Transverse colon (tissue), 4 donors: ENCODE data around the gene LRRC8D.

ENCODE experiments used
- EP300 ChIP-seq: sonication (generic); formaldehyde crosslinking; IDR thresholded peaks from one replicate; pipeline ENCODE4 v1.6.1; 2017; ENCODE audit warnings: antibody characterized with exemption, low read depth
- POLR2A ChIP-seq: fragments of 450-650 bp; IDR thresholded peaks from one replicate; pipeline ENCODE4 v1.6.1; 2016; ENCODE audit warnings: antibody characterized with exemption, mild to moderate bottlenecking, moderate library complexity
- POLR2AphosphoS5 ChIP-seq, 3 donors: sonication (generic); formaldehyde crosslinking; IDR thresholded peaks; one replicate each; pipeline ENCODE4 v1.6.1; 2016; ENCODE audit warnings: antibody characterized with exemption in 3 of 3
- TF ChIP-seq, protein P1 (sequence below), 5 experiments: fragments of 200-600 bp in 3 of 5; fragments of 450-650 bp in 2 of 5; sonication (generic) in 3 of 5; IDR thresholded peaks; 1 replicate in 2 of 5; 2 replicates in 3 of 5; pipeline ENCODE4 v1.5.1; 2016 to 2017; ENCODE audit warnings: antibody characterized with exemption in 5 of 5, inconsistent platforms in 3 of 5, mild to moderate bottlenecking in 2 of 5, moderate library complexity in 1 of 5

DNA sequence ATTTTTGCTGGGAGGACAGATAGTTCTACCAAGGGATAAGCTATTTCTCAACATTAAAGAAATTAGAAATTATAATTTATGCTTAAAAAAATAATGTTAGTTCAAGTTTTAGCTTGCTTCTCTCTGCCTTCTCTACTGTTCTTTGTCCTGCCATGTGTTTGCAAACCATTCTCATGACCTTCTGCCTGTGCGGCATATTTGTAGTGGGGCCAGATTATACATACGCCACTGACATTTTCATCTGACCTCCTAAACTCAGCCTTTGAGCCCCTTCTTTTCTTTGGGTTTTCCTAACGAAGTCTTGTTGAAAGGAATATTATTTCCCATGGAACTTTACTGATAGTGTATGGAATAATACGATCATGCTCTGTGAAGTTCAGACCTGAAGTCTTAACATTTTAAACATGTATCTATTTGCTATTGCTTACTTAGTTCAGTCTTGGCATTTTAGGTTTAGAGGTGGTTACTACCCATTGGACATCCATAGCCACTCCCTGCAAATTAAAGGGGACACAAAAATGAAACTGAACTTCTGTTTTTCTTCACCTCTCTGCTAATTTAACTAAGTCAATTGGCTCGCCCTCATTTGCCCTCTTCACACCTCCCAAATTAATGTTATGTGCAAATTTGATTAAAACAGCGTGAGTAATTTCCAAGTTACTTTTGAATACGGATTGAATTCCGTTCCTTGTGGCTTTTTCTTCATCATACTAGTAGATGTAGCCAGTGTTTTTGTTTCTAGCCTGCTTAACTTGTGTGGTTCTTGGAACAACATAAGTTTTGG is 15.6 kb downstream of the LRRC8D start:
- TF ChIP-seq, protein P1, sequence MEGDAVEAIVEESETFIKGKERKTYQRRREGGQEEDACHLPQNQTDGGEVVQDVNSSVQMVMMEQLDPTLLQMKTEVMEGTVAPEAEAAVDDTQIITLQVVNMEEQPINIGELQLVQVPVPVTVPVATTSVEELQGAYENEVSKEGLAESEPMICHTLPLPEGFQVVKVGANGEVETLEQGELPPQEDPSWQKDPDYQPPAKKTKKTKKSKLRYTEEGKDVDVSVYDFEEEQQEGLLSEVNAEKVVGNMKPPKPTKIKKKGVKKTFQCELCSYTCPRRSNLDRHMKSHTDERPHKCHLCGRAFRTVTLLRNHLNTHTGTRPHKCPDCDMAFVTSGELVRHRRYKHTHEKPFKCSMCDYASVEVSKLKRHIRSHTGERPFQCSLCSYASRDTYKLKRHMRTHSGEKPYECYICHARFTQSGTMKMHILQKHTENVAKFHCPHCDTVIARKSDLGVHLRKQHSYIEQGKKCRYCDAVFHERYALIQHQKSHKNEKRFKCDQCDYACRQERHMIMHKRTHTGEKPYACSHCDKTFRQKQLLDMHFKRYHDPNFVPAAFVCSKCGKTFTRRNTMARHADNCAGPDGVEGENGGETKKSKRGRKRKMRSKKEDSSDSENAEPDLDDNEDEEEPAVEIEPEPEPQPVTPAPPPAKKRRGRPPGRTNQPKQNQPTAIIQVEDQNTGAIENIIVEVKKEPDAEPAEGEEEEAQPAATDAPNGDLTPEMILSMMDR (IDR thresholded peaks at IDR 0.05) = no peak
- TF ChIP-seq POLR2AphosphoS5 (IDR thresholded peaks at IDR 0.05) (no peak), POLR2A (no peak), EP300 (no peak)
